IPS DF 6.9 (cell line): ENCODE data around the gene ASTE1.

Experiments used
- DNase-seq: peaks from one replicate; pipeline ENCODE4 v3.0.0-alpha.2; 2013; ENCODE audit warnings: low read depth, low spot score
- H3K27ac ChIP-seq: one replicate; pipeline ENCODE4 v1.5.1; 2013; ENCODE audit warnings: low read length, control low read depth
- H3K27me3 ChIP-seq: 2 replicates; pipeline ENCODE4 v1.6.1; 2013; ENCODE audit warnings: mild to moderate bottlenecking, low read length; ENCODE audit not compliant: control insufficient read depth, insufficient read depth
- H3K36me3 ChIP-seq: 2 replicates; pipeline ENCODE4 v1.6.1; 2013; ENCODE audit warnings: low read length; ENCODE audit not compliant: control insufficient read depth, insufficient read depth
- H3K4me1 ChIP-seq: 2 replicates; pipeline ENCODE4 v1.6.1; 2013; ENCODE audit warnings: low read length; ENCODE audit not compliant: control insufficient read depth, insufficient read depth
- H3K4me3 ChIP-seq: 2 replicates; pipeline ENCODE4 v1.5.1; 2013; ENCODE audit warnings: mild to moderate bottlenecking, low read length
- H3K9me3 ChIP-seq: 2 replicates; pipeline ENCODE4 v1.6.1; 2013; ENCODE audit warnings: low read length, inconsistent platforms; ENCODE audit not compliant: control insufficient read depth, insufficient read depth
- WGBS: extraction: QIAGEN DNeasy Blood & Tissue Kit; methylation state at CpG from one replicate; pipeline ENCODE4 v1.1.7; 2013; ENCODE audit warnings: mixed read lengths, missing lambda C conversion rate; ENCODE audit not compliant: insufficient read length, insufficient coverage; 5-methylcytosine and 5-hydroxymethylcytosine counted together

The ASTE1 gene, protein sequence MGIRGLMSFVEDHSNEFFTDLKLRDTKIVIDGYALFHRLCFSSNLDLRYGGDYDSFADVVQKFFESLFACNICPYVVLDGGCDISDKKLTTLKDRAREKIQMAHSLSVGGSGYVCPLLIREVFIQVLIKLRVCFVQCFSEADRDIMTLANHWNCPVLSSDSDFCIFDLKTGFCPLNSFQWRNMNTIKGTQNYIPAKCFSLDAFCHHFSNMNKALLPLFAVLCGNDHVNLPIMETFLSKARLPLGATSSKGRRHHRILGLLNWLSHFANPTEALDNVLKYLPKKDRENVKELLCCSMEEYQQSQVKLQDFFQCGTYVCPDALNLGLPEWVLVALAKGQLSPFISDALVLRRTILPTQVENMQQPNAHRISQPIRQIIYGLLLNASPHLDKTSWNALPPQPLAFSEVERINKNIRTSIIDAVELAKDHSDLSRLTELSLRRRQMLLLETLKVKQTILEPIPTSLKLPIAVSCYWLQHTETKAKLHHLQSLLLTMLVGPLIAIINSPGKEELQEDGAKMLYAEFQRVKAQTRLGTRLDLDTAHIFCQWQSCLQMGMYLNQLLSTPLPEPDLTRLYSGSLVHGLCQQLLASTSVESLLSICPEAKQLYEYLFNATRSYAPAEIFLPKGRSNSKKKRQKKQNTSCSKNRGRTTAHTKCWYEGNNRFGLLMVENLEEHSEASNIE

DNA sequence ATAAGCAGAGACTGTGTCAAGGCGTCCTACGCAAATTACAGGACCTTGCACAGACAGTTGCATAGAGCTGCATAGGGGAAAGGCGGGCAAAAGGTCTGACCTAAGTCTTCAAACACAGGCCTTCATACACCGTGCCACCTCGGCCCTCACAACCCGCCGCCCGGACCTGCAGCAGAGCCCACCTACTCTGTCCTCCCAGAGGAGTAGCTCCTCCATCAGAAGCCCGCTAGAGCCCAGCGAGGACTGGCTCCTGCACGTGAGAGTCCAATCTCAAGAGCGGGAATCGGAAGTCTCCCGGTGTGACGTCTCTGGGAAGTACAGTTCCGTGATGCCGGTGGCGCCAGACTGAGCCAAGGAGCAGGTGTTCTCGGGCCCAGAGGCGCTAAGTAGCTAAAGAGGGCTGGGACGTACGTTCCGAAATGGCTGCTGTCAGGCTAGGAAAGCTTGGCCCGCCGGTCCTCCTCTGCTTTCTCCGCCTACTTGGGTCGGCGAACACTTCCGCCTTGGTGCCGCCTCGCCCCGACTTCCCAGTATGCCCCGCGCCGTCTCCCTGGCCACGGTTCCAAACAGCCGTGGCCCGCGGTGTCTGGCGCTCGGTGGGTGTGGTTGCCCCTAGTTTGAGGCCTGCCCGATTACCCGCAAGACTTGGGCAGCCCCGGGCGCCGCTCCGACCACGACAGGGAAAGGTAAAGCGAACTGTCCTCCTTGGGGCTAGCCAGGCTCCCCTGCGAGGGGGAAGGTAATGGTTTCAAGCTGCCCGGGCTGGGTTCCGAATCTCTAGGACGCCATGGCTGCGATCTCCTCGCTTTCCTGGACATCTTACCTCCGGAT is at the start of gene ASTE1, which contains the start of gene NEK11:
Gene ASTE1 (minus strand): TSS at position 505 of the 831 bp plus-strand sequence. CDS start 1,519 bp downstream, outside the sequence.
Gene NEK11 (plus strand): TSS at position 557 of the 831 bp plus-strand sequence. CDS start 2,832 bp downstream, outside the sequence.
- no CpG with 5 or more reads among the region's 56 CpGs for WGBS

DNA sequence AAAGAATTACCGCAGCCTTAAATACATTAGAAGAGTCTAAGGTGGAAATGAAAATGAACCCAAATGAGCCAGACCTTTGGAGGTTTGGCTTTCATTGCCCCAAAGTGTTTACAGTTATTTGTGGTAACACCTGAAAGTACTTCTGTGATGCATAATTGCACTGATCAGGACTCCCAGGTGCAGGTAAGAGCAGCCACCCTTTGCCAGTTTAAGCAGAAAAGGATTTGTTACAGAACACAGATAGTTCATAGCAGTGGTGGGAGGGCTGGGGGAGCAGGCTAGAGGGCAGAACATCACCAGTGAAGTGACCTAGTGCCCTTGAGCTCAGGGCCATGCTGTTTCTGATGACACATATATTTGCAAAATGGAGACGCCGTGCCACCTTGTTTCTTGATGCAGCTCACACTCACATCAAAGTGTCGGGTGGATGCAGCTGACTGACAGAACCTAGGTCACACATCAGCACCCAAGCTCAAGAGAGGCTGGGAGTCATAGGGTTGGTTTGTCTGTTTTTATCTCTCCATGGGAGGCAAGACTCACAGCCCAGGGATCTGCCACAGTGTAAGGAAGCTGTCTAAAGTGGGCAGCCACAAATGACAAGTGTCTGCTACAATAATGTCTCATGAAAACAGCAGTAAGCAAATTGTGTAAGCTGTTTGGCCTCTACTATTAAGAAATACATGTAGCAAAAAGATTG is 49.2 kb upstream of the ASTE1 start:
- Histone ChIP-seq H3K36me3 (no peaks in the 10 kb centered on the region), H3K27me3 (no peaks in the 10 kb centered on the region), H3K4me1 (peaks cover 1% of the 10 kb centered on the region; the same call in 1 of the 2 replicates), H3K4me3 (no peak overlapping the region), H3K27ac (no peak overlapping the region), H3K9me3 (no peaks in the 10 kb centered on the region)
- WGBS = no CpG with 5 or more reads among the region's 4 CpGs
- no peak for DNase-seq

More for the DNA sequence above, at the start of gene ASTE1, which contains the start of gene NEK11:
- Histone ChIP-seq H3K27me3 (no peaks in the 10 kb centered on the region), H3K4me3 (peak within 1 kb of the TSS; percentile 48; the same call in 1 of the 2 replicates), H3K9me3 (no peaks in the 10 kb centered on the region), H3K27ac (no peak within 1 kb of the TSS), H3K4me1 (0 out of 2 replicates have a peak, but pooled peaks cover 1% of the 10 kb centered on the region), H3K36me3 (no peaks in the 10 kb centered on the region)
- DNase-seq = peak; percentile 39

DNA sequence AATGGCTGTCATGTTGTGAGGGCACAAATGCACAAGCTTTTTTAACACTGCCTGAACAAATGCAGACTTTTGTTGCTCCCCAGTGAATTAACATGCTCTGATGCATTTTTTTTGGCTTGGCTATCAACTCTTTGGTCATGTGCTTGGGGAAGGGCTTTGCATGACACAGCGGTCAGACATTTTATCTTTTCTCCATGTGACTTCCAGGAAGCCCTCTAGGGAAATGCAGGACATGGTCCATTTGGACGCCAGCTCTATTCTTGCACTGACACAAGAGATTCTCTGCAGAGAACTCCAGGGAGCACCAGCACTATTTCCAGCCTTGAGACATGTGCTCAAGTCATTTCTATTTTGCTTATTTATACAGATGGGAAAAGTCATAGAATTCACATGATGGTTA is 46.2 kb upstream of the ASTE1 start:
- no peaks in the 10 kb centered on the region for H3K36me3 ChIP-seq
- H3K4me1 ChIP-seq = peaks cover 1% of the 10 kb centered on the region; the same call in 1 of the 2 replicates
- DNase-seq = no peak
- no CpG with 5 or more reads among the region's 2 CpGs for WGBS
- no peak overlapping the region for H3K4me3 ChIP-seq
- H3K27me3 ChIP-seq = no peaks in the 10 kb centered on the region
- no peak overlapping the region for H3K27ac ChIP-seq
- no peaks in the 10 kb centered on the region for H3K9me3 ChIP-seq

DNA sequence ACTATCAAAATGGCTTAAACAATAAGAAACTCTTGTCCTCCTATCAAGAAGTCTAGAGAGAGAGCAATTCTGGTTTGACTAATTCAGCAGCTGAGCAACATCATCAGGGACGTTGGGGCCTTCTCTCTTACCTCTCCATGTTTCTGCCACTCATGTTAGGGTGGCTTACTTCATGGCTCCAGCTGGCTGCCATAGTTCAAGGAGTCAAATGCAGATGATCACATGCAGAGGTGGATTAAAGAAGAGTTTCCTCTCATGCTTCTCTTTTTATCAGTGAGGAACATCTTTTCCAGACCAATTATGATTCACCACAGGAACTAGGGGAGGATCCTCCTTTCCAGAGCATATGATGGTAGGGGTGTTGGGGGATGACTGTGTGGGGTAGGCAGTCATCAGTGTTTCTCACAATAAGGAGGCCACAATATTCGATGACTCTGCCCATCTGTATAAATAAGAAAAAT is 45.5 kb upstream of the ASTE1 start:
- no peak for DNase-seq
- no CpG with 5 or more reads among the region's 2 CpGs for WGBS
- H3K9me3 ChIP-seq = no peaks in the 10 kb centered on the region
- no peaks in the 10 kb centered on the region for H3K27me3 ChIP-seq
- no peak overlapping the region for H3K4me3 ChIP-seq
- H3K36me3 ChIP-seq = no peaks in the 10 kb centered on the region
- H3K4me1 ChIP-seq = peaks cover 1% of the 10 kb centered on the region; the same call in 1 of the 2 replicates
- H3K27ac ChIP-seq = no peak overlapping the region

DNA sequence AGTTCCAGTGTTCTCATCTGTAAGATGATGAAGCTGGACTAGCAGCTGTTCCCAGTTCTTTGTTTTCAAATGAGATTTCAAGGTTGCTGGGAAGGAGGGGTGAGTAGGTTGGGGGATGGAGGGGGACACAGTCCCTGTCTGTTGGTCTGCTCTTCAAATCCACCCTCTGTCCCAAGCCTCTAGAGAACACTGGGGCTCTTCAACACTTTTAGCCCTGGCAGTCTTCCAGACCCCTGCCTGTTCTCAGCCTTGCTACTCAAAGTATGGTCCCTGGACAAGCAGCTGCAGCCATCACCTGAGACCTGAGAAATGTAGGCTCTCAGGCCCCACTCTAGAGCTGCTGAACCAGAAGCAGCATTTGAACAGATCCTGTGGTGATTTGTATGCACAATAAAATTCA is 41.4 kb upstream of the ASTE1 start:
- no peak for DNase-seq
- H3K4me3 ChIP-seq = no peak overlapping the region
- H3K36me3 ChIP-seq = no peaks in the 10 kb centered on the region
- no peak overlapping the region for H3K27ac ChIP-seq
- no peaks in the 10 kb centered on the region for H3K27me3 ChIP-seq
- no peaks in the 10 kb centered on the region for H3K9me3 ChIP-seq
- no peaks in the 10 kb centered on the region for H3K4me1 ChIP-seq

DNA sequence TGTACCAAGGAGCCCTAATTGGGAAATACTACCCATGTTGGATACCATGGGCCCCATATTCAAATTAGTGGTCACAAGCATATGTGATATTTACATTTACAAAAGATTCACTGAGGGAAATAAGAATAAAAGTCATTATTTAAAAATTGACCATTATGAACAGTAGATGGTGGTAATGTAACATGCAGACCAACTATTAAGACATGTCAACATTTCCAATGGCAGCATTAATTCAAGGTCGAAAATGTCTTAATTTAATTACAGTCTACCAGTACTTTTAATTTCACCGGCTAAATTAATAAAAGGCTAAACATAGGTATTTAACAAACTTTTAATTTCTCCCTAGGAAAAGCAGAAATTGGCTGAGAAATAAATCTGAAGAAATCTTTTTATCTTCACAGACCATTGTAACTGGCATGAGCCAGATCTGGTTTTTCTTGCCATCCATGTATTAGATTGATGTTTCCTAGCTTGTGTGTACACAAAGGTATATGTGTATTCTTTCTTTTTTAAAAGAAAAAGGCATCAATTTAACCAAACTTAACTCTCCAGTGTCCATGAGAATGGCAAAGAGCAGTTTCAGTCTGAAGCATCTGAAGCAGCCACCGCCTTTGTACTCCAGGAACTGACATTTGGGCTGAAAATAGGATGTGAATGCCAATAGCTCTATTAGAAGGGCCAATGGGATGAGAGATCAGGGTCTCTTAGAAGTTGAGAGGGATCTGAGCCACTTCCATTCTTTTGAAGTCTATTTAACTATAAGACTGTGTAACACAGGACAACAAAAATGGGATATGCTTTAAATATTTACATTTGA is 26.6 kb upstream of the ASTE1 start:
- no peaks in the 10 kb centered on the region for H3K9me3 ChIP-seq
- H3K27me3 ChIP-seq = no peaks in the 10 kb centered on the region
- no peaks in the 10 kb centered on the region for H3K36me3 ChIP-seq
- H3K4me3 ChIP-seq = no peak overlapping the region
- WGBS = no CpG with 5 or more reads among the region's 3 CpGs
- H3K4me1 ChIP-seq = no peaks in the 10 kb centered on the region
- no peak for DNase-seq
- H3K27ac ChIP-seq = no peak overlapping the region

DNA sequence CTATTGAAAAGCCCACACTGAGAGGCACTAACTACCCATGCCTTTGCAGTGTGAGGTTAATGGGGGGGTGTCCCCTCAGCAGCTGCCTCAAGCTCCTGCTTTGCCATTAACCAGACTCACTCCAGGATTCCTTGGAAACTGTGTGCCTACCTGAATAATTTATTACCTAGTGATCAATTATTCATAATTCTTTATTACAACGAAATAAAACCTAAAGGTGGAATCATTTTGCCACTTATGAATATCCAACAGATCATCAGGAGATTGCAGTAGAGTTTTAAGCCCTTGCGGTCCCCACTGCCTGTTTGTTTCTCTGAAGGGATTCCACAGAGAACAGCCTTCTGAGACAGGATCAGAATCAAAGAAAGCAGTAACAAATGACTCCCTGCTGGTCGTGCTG is 23.4 kb upstream of the ASTE1 start:
- Histone ChIP-seq H3K9me3 (no peaks in the 10 kb centered on the region), H3K4me3 (no peak overlapping the region), H3K4me1 (no peaks in the 10 kb centered on the region), H3K27ac (no peak overlapping the region), H3K27me3 (no peaks in the 10 kb centered on the region), H3K36me3 (no peaks in the 10 kb centered on the region)
- no peak for DNase-seq
- no CpG with 5 or more reads among the region's 3 CpGs for WGBS

DNA sequence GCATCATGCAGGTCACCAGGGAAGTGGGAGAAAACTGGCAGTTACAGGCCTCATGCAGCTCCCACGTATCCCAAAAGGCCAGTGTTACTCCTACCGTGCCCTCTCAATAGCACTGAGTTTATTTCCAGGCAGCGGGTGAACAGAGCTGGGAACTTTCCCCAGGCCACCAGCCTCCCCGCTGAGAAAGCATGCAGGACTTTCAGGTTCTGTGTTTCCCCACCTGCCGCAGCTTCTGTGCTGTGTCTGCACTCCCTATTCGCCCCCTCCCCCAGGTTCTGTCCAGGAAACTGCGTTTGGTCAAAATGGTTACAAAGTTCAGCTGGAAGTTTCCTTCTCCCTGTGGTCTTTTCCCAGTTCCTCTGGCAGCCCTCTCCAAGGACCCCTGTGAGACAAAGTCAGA is 21.4 kb upstream of the ASTE1 start:
- no peak for DNase-seq
- Histone ChIP-seq H3K27me3 (no peaks in the 10 kb centered on the region), H3K4me3 (no peak overlapping the region), H3K9me3 (no peaks in the 10 kb centered on the region), H3K36me3 (no peaks in the 10 kb centered on the region), H3K27ac (no peak overlapping the region), H3K4me1 (no peaks in the 10 kb centered on the region)
- no CpG with 5 or more reads among the region's 7 CpGs for WGBS

DNA sequence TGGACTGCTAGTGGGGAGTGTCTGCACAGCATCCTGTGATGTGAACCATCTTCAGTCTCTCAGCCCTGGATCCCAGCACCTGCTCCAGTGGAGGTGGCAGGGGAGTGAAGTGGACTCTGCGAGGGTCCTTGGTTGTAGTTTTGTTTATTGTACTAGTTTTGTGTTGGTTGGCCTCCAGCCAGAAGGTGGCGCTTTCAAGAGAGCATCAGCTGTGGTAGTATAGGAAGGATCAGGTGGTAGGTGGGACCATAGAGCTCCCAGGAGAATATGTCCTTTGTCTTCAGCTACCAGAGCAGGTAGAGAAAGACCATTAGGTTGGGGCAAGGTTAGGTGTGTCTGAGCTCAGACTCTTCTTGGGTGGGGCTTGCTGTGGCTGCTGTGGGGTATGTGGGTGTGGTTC is 21.0 kb upstream of the ASTE1 start:
- H3K9me3 ChIP-seq = no peaks in the 10 kb centered on the region
- no peaks in the 10 kb centered on the region for H3K4me1 ChIP-seq
- H3K27ac ChIP-seq = no peak overlapping the region
- H3K4me3 ChIP-seq = no peak overlapping the region
- WGBS = no CpG with 5 or more reads among the region's 2 CpGs
- DNase-seq = no peak
- H3K27me3 ChIP-seq = no peaks in the 10 kb centered on the region
- H3K36me3 ChIP-seq = no peaks in the 10 kb centered on the region
